Pulmonary artery endothelial cell (primary cell): ENCODE data around the gene SAP25. TPM values are rescaled to one million over a fixed set of nuclear protein-coding genes. Genes with fewer than 3 reads are reported as not detected.

Experiments used
- DNase-seq: peaks from one replicate; pipeline ENCODE4 v3.0.0-alpha.2; 2011; ENCODE audit warnings: low read depth, low spot score
- total RNA-seq: library from RNA; depleted of rRNA; stranded (reverse); fragments of >200 nt; gene quantifications from 2 replicates; pipeline ENCODE4 v1.2.3, GENCODE V29; 2014

SAP25 gene
- 0.11 TPM in 1 of 2 replicates, not detected in the other for total RNA-seq

DNA sequence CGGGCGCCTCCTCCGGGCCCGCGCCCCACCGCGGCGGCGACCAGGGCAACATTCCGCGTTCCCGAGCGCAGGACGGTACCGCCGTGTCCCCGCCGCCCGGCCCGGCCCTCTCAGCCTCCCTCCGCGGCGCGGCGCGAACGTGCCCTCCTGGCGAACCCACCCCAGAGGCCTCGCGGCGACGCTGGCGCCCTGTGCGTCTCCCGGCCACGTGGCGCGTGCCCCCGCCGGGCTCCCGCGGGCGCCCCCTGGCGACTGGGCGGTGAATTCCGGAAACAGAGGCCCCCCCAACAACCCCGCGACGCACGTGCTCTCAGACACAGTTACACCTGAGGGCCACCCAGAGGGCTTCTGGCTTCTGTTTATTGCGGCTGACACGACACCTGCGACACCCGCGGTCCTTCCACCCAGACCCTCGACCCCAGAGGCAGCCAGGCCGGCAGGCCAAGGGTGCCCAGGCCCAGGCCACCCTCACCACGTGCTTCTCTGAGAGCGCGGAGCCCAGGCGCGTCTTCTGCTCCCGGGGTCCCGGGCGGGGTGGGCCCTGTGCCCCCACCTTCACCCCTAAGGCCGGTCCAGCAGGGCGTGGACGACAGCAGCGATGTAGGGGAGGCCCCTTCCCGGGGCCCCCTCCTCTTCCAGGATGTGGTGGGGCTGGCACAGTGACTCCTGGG, at the start of gene SAP25:
Gene SAP25, minus strand, starts transcription at position 210 of the 671 bp plus-strand sequence. Its CDS starts 158 bp downstream, at position 52.
- no peak for DNase-seq

GRCh38 chr7:100621554-100621953, 47.9 kb upstream of the SAP25 start:
- DNase-seq, result no peak

DNA sequence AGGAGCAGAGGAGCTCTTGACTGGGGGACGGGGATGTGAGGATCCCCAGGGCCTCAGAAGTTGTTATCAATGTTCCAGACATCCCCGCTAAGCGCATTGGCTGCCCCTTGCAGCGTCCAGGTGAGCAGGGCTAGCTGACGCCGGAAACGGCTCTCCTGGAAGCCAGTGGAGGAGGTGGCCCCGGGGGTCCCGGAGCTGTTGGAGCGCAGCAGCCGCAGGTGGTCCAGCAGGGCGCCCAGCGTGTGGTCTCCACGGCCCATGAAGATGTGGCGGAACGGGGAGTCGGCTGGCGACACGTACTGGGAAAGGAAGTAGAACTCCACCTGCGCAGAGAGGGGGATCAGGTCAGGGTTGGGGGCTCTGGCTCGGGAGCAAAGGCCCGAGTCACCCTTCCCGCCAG, 47.1 kb upstream of the SAP25 start:
- DNase-seq, result no peak

- no peak for DNase-seq
Observed at GRCh38 chr7:100620239-100620638, 46.5 kb upstream of the SAP25 start.

DNA sequence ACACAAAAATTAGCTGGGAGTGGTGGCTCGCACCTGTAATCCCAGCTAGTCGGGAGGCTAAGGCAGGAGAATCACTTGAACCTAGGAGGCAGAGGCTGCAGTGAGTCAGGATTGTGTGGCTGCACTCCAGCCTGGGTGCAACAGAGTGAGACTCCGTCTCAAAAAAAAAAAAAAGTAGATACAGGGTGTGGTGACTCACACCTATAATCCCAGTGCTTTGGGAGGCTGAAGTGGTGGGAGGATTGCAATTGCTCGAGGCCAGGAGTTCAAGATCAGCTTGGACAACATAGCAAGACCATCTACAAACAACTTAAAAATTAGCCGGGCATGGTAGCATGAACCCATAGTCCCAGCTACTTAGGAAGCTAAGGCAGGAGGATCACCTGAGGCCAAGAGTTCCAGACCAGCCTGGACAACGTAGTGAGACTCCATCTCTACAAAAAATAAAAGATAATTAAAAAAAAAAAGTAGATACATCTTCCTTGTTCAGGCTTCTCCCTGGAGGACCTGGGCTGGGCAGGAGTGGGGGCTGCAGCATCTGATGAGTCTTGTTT, 40.7 kb upstream of the SAP25 start:
- no peak for DNase-seq

GRCh38 chr7:100613412-100614175, 39.9 kb upstream of the SAP25 start:
- no peak for DNase-seq

DNA sequence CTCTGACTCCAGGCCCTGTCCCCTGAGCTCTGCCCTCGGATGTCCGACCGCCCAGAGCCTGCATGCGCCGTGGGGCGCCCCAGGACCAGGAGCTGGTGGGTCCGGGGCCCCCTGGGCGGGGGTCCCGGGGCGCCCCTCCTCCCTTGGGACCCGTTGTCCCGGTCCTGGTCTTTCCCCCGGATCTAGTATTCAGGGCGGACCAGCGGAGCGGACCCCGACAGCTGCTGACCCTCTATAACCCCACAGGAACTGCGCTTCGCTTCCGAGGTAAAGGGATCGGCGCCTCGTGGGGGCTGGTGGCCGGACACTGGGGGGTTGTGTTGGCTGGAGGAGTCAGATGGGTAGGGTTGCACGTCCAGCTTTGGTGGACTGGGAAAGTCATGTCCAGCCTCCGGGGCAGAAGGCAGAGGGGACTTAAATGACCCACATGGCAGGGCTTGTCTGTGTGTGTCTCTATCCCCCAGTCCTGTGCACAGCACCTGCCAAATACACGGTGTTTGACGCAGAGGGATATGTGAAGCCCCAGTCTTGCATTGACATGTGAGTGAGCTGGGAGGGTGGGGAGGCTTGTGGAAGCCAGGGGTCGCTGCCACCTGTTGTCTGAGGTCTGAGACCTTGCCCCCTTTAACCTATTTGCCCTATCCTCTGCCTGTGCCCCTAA, 39.2 kb upstream of the SAP25 start:
- no peak for DNase-seq

GRCh38 chr7:100611983-100612729, 38.5 kb upstream of the SAP25 start, which contains the start of gene MOSPD3:
TSS of gene MOSPD3 (plus strand) at chr7:100612540. CDS start at chr7:100612792, 252 bp downstream.
- peak; percentile 99 for DNase-seq

DNA sequence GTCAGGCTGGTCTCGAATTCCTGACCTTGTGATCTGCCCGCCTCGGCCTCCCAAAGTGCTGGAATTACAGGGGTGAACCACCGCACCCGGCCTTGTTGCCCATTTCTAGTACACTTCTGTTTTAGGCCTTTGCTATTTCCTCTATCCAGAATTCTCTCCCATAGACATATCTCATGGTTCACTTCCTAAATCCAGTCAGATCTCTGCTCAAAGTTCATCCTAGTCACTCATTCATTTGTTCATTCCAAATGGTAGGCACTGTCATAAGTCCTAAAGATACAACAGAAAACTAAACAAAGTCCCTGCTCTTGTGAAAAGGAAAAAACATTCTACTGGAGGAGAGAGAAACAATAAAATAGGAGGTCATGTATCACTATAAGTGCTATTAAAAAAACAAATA, 36.3 kb upstream of the SAP25 start:
- no peak for DNase-seq

- DNase-seq, result no peak
Observed at GRCh38 chr7:100607111-100607510, 33.4 kb upstream of the SAP25 start.

DNA sequence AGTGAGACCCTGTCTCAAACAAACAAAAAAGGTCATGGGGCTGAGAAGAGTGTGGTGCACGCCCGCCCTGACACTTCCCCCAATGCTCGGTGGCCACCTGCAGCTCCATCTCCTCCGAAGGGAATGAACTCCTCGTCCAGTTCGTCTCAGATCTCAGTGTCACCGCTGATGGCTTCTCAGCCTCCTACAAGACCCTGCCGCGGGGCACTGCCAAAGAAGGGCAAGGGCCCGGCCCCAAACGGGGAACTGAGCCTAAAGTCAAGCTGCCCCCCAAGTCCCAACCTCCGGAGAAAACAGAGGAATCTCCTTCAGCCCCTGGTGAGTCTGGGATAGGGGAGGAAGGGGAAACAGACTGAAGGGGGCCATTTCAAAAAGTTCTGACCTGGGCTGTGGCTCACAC, 32.6 kb upstream of the SAP25 start:
- no peak for DNase-seq

- DNase-seq, result no peak
Observed at GRCh38 chr7:100604976-100605911, 31.5 kb upstream of the SAP25 start.

- no peak for DNase-seq
Observed at GRCh38 chr7:100604028-100604975, 30.6 kb upstream of the SAP25 start.

GRCh38 chr7:100603726-100604027, 30.0 kb upstream of the SAP25 start:
- DNase-seq, result no peak

DNA sequence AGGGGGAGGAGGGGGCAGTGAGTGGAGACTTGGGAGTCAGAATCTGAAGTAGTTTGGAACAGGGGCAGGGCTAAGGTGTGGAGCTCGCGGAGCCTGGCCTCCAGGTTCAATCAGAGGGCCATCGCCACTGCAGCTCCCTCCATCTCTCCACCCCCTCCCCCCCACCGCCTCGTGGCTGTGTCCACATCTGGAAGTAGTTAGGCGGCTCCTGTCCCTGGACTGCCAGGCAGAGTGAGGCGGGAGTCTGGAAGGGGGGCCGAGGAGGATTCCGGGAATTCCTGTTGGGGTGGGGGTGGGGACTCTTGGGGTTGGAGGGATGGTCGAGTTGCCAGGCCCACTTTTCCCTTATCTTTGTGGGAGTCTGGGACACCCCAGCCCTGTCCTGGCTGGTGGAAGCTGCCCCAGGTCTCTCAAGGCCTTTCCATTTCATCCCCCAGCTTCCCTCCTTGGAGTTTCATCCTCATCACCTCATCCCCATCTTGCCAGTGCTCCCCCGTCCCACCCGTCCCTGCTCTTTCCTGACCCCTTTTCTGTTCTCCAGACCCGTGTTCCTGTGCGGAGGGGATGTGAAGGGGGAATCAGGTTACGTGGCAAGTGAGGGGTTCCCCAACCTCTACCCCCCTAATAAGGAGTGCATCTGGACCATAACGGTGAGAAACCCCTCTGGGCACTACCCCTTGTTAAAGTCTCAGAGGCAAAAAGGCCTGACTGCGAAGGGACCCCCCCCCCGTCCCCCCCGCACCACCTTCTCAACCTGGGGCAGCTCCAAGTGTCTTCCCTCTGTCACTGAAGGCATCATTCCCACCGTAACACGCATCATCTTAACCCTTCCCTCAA, 29.4 kb upstream of the SAP25 start:
- DNase-seq, result no peak

DNA sequence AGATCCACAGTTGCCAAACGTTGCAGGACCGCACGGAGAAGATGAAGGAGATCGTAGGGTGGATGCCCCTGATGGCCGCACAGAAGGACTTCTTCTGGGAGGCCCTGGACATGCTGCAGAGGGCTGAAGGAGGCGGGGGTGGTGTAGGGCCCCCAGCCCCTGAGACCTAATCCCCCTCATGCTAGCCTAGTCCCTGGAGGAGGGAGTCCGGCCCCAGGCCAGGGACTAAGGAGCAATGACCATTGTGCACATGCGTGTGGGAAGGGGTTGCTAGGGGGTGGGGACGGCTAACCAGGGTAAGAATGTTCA, 27.0 kb upstream of the SAP25 start:
- DNase-seq, result no peak

- no peak for DNase-seq
Observed at GRCh38 chr7:100599911-100600729, 26.4 kb upstream of the SAP25 start.

- no peak for DNase-seq
Observed at GRCh38 chr7:100598425-100598824, 24.7 kb upstream of the SAP25 start.
